ENCODE results near the gene SLC6A4. TPM values are rescaled to one million over a fixed set of nuclear protein-coding genes. Genes with fewer than 3 reads are reported as not detected.
A peak's percentile ranks its signal among the peaks of the same experiment; 100 is the strongest.

The SLC6A4 gene
- 26.9 and 27.8 TPM in 2 replicates for total RNA-seq (2013; cell fraction: nucleolus; rRNA removed)
- total RNA-seq (2014; rRNA removed) (9.9 and 14.2 TPM in 2 replicates), total RNA-seq (2014; rRNA removed; fragmentation: Illumina TruSeq; extraction: Trizol) (7.8 and 10.3 TPM in 2 replicates), total RNA-seq (2021) (7.9 and 8.8 TPM in 2 replicates), polyA plus RNA-seq (2011; rRNA removed) (20.6 and 27.6 TPM in 2 replicates), polyA plus RNA-seq (2014; fragmentation: Illumina TruSeq; extraction: Trizol) (10.8 and 11.6 TPM in 2 replicates), polyA plus RNA-seq (2014; fragmentation: Nextera tagmentation; extraction: Ambion mirVana) (10 to 100 TPM; 12.9 to 18.5 TPM), polyA plus RNA-seq (2014; rRNA removed) (10.2 and 10.3 TPM in 2 replicates), polyA plus RNA-seq (2016; fragmentation: Nextera tagmentation; extraction: Ambion mirVana) (1 to 10 TPM; 5.3 to 9.7 TPM), polyA minus RNA-seq (2011; rRNA and poly(A)+ RNA removed) (12.0 and 14.2 TPM in 2 replicates), Bru-seq, nascent RNA (percentile 42 among the genes with signal in this experiment), BruChase-seq, experiment 1, labeled RNA remaining after a 6-hour chase (percentile 41 among the genes with signal in this experiment), BruChase-seq, experiment 2, labeled RNA remaining after a 2-hour chase (percentile 41 among the genes with signal in this experiment)
- polyA plus RNA-seq (2011; ENCODE audit: low read depth) = 0.93 TPM
- 12.8 and 18.5 TPM in 2 replicates for polyA plus RNA-seq (2011; cell fraction: cytosol; rRNA removed)
- 10.4 TPM in 2 replicates for polyA plus RNA-seq (2011; cell fraction: nucleus; rRNA removed)
- polyA plus RNA-seq (2012) = 1.7 and 1.9 TPM in 2 replicates
- 3.2 and 4.9 TPM in 2 replicates for polyA minus RNA-seq (2011; cell fraction: cytosol; rRNA and poly(A)+ RNA removed)
- polyA minus RNA-seq (2011; cell fraction: nucleus; rRNA and poly(A)+ RNA removed) = 2.4 and 3.6 TPM in 2 replicates
- long read RNA-seq, experiment 1, partial matches to known transcripts = 5 of 9 reads
- long read RNA-seq, experiment 1, other reads (novel, unspliced or antisense) = 4 of 9 reads
- long read RNA-seq, experiment 2, partial matches to known transcripts = 24 of 36 reads
- long read RNA-seq, experiment 2, other reads (novel, unspliced or antisense) = 11 of 36 reads

DNA sequence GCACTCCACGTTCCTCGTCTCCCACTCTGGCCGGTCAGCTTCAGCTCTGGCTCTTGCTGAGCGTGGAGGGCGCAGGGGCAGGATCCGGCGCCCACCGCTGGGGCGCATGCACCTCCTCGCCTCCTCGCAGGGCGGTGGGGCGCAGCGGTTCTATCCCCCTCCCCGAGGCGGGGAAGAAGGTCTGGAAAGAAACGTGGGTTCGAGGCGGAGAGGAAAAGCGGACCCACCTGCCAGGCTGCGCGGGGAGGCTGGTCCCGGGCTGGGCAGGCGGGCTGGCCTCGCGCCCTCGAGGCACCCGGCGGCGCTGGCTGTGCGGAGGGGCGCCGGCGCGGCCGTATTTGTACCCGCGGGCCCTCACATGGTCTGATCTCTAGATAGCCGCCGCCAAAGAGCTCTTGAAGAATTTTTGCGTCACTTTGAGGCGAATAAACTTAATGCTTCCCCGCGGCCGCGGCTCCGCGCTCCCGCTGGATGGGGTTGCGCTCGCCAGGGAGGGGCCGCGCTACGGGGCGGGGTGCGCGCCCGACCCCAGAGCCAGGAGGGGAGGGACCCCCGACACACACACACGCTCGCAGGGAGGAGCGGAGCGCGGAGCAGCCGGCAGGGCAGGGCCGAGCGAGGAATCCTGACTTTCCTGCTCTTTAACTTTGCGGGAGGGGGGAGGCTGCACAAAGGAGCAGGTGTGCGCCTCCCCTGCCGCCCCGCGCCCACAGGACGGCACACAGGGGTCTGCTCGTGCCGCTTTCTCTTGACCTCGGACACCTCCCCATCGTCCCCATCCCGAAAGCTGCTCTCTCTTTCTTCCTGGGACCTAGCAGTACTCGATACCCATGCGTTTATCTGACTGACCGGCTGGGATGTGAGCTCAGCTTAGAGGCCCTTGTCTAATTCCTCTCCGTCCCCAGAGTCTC, at the start of gene SLC6A4:
Gene SLC6A4, minus strand, starts transcription at position 312 of the 911 bp plus-strand sequence. CDS start 13,739 bp downstream, outside the sequence.
- TF ChIP-seq, protein P1, sequence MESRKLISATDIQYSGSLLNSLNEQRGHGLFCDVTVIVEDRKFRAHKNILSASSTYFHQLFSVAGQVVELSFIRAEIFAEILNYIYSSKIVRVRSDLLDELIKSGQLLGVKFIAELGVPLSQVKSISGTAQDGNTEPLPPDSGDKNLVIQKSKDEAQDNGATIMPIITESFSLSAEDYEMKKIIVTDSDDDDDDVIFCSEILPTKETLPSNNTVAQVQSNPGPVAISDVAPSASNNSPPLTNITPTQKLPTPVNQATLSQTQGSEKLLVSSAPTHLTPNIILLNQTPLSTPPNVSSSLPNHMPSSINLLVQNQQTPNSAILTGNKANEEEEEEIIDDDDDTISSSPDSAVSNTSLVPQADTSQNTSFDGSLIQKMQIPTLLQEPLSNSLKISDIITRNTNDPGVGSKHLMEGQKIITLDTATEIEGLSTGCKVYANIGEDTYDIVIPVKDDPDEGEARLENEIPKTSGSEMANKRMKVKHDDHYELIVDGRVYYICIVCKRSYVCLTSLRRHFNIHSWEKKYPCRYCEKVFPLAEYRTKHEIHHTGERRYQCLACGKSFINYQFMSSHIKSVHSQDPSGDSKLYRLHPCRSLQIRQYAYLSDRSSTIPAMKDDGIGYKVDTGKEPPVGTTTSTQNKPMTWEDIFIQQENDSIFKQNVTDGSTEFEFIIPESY (IDR thresholded peaks at IDR 0.05) = peak; percentile 3; the same call in 1 of the 2 replicates
- TF ChIP-seq BCL3 (IDR thresholded peaks at IDR 0.05; ENCODE audit: borderline replicate concordance, insufficient read depth, low read depth, low read length, poor library complexity, severe bottlenecking) (no peak), ZNF687 (IDR thresholded peaks at IDR 0.05) (peak; percentile 60; the same call in 1 of the 2 replicates), NFYB (IDR thresholded peaks at IDR 0.05; ENCODE audit: insufficient read depth, low read depth, low read length) (no peak)
- H4K20me1 ChIP-seq (ENCODE audit: control insufficient read depth, insufficient read depth) = no peaks in the 10 kb centered on the region
- no peaks in the 10 kb centered on the region for H3K79me2 ChIP-seq (ENCODE audit: control insufficient read depth, insufficient read depth, low read length)
- no peaks in the 10 kb centered on the region; the same call in 2 of the 3 replicates for H3K9me3 ChIP-seq (replicated peaks; ENCODE audit: control insufficient read depth, insufficient read depth, low read length)
- H3K4me3 ChIP-seq = peak within 1 kb of the TSS; percentile 45
- no peaks in the 10 kb centered on the region for H3K27me3 ChIP-seq (replicated peaks in 1 of 2; ENCODE audit: control insufficient read depth in 2 of 2, insufficient read depth in 2 of 2, low read length in 1 of 2)
- no peak within 1 kb of the TSS for H3K9ac ChIP-seq (ENCODE audit: control insufficient read depth, insufficient read depth, low read length)
- no peaks in the 10 kb centered on the region for H3K36me3 ChIP-seq (ENCODE audit: control insufficient read depth in 2 of 2, insufficient read depth in 2 of 2, low read length in 1 of 2)
- H3K4me1 ChIP-seq (ENCODE audit: control insufficient read depth, insufficient read depth, low read length) = peaks cover 29% of the 10 kb centered on the region
- H3K4me2 ChIP-seq (ENCODE audit: control insufficient read depth, insufficient read depth) = peak within 1 kb of the TSS; percentile 94
- in situ Hi-C loops (cut with MboI) (loop anchor here (5.0 kb wide), 1 partner anchor 108 kb away; no protein-coding TSS in a partner anchor), intact Hi-C loops (cut with micrococcal nuclease; ENCODE audit: unreplicated experiment) (loop anchor here (1.0 to 10.0 kb wide), 4 partner anchors 63 to 131 kb away; partner anchors contain the start of gene TMIGD1)
- no peak within 1 kb of the TSS for H3K27ac ChIP-seq (ENCODE audit: control insufficient read depth, insufficient read depth)
- ChIA-PET RAD21 (ENCODE audit: unreplicated experiment) (interaction anchor here (0.7 to 3.3 kb wide), 11 partner anchors 11 to 130 kb away, joined by 3 to 52 read pairs (median 5); no protein-coding TSS in a partner anchor), CTCF (interaction anchor here (0.6 to 5.6 kb wide), 21 partner anchors 10 to 199 kb away, joined by 3 to 127 read pairs (median 8); partner anchors contain the start of gene TMIGD1), SMC1A (ENCODE audit: uncharacterized antibody, unreplicated experiment) (interaction anchor here (0.8 to 4.5 kb wide), 21 partner anchors 10 to 131 kb away, joined by 3 to 69 read pairs (median 4); partner anchors contain the start of gene TMIGD1), POLR2A (no interaction called here)
- no peak for FAIRE-seq
- peak; percentile 35 for ATAC-seq
- peak within 1 kb of the TSS; percentile 37 for H2AFZ ChIP-seq (ENCODE audit: control insufficient read depth, low read depth, low read length)
- DNase-seq (ENCODE audit: low read depth, low spot score) = no peak
- BruUV-seq (replicated peaks) = no TSS peak
- 24% methylated on average over 76 of the region's 82 CpGs for WGBS (ENCODE audit: insufficient coverage, insufficient replicate concordance, low lambda C conversion rate, missing lambda C conversion rate)
